ENCODE results near the gene JAM3.

DNA sequence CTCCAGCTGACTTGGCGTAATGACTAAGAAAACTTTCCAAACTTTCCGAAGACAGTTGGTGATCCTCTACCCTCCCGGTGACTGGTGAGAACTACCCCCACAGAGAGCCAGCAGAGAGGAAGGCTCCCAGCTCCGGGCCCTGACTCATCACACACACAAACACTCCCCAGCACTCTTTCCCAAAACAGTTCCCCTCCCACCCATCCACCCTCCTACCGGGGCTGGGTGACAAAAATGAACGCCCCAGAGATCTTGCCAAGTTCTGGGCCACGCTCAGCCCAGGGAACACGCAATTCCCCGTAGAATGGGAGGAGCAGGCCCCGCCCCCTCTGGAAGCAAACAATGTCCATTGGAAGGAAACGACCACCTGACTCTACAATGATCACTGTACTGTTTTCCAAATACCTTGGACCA, 21.3 kb upstream of the JAM3 start:
- TF ChIP-seq, protein P1, sequence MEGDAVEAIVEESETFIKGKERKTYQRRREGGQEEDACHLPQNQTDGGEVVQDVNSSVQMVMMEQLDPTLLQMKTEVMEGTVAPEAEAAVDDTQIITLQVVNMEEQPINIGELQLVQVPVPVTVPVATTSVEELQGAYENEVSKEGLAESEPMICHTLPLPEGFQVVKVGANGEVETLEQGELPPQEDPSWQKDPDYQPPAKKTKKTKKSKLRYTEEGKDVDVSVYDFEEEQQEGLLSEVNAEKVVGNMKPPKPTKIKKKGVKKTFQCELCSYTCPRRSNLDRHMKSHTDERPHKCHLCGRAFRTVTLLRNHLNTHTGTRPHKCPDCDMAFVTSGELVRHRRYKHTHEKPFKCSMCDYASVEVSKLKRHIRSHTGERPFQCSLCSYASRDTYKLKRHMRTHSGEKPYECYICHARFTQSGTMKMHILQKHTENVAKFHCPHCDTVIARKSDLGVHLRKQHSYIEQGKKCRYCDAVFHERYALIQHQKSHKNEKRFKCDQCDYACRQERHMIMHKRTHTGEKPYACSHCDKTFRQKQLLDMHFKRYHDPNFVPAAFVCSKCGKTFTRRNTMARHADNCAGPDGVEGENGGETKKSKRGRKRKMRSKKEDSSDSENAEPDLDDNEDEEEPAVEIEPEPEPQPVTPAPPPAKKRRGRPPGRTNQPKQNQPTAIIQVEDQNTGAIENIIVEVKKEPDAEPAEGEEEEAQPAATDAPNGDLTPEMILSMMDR (IDR thresholded peaks at IDR 0.05): no peak
- TF ChIP-seq ZFX (IDR thresholded peaks at IDR 0.05; ENCODE audit: borderline replicate concordance): no peak

All from 22Rv1 (cell line).